Neural progenitor cell (in vitro differentiated cells): ENCODE data around the gene ISM1.

Source experiments
- CTCF ChIP-seq: fragments of 200-600 bp; sonication (generic); IDR thresholded peaks from 2 replicates; pipeline ENCODE4 v1.5.1; 2017; ENCODE audit warnings: antibody characterized with exemption, mild to moderate bottlenecking
- EZH2 ChIP-seq: fragments of 200-600 bp; sonication (generic); IDR thresholded peaks from 2 replicates; pipeline ENCODE4 v1.6.1; 2017; ENCODE audit warnings: antibody characterized with exemption, mild to moderate bottlenecking, moderate library complexity

- no peak for TF ChIP-seq CTCF
- no peak for TF ChIP-seq EZH2
Observed at GRCh38 chr20:13322198-13322597, 101.1 kb downstream of the ISM1 start.
